HG03139 (cell line): ENCODE results near the gene SLC16A5.
"Not testable (repeated sequence)": the region's sequence is repeated elsewhere in the genome, so short reads cannot be mapped to it uniquely, and the experiment has no call there.

ENCODE experiments used
- ATAC-seq: cut with Tn5 transposase; IDR thresholded peaks from one replicate; pipeline ENCODE4 v1.9.1; 2021; ENCODE audit not compliant: unreplicated experiment

Gene SLC16A5

DNA sequence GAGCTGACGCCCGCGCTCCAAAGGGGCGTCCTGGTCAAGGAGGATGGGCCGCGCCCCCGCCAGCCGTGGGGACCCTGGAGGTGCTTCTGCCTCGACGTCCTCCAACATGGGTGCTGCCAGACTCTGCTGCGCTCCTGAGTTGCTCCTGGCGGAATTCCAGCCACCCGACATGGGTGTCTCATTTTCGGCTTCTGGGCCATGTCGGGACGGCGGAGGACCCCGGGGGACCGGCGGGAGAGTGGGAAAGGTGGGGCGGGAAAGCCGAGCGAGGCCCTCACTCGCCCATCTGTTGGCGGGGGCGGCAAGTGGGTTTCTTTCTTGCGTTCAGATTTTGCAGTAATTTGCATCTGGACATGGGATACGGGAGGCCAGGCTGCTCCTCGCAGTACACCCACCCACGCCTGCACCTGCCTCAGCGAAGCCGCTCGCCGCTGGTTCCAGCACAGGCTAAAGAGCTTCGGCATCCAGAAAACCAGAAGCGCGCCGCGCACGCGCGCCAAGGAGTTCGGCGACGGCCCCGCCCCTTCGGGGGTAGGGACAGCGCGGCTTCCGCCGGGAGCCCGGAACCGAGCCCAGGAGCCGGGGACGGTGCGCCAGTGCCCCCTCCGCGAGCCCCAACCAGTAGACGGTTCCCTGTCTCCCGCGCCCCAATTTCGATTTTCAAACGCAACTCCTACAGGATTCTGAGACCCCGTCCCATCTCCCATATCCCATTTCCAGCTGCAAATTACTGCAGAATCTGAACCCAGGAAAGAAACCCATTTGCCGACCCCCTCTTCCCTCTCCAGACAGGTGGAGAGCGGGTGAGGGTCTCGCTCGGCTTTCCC lies 21.9 kb downstream of the SLC16A5 start, which contains the start of gene ARMC7:
ARMC7 (plus strand) TSS at position 563 of the 827 bp plus-strand sequence. CDS start 320 bp downstream, outside the sequence.
- ATAC-seq = peak; percentile 53

DNA sequence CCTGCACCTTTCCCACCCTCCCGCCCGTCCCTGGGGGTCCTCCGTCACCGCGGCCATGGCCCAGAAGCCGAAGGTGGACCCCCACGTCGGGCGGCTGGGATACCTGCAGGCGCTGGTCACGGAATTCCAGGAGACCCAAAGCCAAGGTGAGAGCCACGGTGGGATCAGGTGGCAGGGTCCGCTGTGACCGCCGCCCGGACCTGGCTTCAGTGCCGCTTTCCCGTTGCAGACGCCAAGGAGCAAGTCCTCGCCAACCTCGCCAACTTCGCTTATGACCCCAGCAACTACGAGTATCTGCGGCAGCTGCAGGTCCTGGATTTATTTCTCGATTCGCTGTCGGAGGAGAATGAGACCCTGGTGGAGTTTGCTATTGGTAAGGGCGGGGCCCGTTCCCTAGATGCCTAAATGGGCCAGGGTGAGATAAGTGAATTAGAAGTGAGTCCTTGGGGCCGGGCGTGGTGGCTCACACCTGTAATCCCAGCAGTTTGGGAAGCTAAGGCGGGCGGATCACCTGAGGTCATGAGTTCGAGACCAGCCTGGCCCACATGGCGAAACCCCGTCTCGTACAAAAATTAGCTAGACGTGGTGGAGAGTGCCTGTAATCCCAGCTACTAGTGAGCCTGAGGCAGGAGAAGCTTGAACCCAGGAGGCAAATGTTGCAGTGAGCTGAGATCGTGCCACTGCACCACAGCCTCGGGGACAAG lies 22.6 kb downstream of the SLC16A5 start:
- ATAC-seq = no peak

DNA sequence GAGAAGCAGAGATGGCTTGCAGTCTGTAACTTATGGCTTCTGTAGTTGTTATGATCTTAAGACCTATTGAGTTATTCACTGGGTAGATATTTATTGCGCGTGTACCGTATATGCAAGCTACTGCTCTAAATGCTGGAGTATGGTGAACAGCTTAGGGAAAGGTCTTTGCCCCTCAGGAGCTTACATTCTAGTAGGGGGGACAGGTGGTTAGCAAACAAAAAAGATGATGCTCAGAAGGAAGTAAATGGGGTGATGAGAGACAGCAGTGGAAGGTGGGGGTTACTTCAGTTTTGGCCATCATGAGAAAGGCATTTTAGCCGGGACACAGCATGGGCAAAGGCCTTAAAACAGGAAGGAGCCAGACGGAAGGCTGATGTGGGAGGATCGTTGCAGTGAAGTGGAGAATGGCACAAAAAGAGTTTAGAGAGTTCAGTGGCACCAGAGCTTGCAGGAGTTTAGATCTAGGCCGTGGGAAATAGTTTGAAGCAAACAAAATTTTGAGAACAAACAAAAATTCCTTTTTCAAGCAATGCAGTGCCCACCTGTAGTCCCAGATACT lies 24.1 kb downstream of the SLC16A5 start:
- ATAC-seq = no peak

DNA sequence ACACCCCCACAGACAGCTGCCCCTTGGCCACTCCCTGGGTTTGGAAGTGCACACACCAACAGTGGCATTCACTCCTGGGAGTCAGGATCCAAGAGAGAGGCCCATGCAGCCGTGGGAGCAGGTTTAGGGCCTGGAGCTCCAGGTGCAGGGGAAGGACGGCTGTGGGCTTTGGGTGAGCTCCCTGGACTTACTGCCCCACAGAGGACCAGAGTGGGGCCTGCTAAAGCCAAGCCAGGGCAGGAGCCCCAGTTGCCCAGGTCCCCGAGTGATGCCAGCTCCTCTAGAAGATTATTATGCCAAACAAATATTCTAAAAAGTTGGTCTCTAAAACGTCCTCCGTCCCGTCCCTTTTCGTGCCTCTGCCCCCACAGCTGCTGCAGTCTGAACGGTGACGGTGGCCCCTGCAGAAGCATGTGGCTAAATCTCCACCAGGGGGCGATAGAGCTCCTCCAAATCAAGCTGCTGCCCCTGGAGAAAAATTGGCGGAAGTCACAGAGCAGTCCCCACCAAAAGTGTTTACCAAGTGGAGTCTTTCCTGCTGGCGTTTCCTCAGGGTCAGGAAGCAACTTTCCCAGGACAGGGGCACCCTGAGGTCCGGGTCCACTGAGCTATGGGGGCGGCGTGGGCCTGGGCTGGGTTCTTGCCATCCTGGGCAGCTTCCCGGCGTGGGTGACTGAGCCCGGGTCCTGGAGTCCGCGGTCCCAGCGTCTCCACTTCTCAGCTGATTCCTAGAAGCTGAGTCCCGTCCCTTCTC lies 26.2 kb downstream of the SLC16A5 start:
- ATAC-seq = peak; percentile 39

DNA sequence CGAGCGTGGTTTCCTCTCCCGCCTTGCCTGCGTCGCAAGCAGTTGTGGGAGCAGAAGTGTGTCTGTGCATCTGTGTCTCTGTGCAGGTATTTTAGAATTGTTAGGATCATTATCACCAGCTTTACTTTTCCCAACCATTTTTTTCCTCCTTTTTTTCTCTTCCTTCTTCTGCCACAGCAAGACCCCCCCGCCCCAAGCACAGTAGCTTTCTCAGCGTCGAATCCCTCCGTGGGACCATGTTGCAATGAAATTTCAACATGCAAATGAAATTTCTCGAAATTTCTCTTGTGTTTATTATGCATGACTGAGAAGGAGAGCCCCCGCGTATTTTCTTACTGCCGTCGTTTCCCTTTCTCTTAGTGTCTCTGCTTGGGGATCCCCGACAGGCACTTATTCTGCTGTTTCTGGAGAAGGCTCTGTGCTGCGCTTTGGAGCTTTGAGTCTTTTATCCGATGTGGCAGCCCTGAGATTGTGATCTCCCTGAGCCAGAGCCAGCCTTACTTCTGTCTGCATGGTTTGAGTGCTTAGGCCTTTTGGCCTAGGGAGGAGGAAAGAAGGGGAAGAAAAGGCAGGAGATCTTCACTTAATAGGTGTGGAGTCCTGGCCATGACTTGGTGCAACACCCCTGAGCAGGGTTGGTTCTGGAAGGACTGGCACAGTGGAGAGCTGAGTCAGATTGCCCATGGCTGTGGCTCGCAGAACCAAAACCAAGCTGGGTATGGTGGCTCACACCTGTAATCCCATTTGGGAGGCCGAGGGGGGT lies 27.0 kb downstream of the SLC16A5 start:
- no peak for ATAC-seq

DNA sequence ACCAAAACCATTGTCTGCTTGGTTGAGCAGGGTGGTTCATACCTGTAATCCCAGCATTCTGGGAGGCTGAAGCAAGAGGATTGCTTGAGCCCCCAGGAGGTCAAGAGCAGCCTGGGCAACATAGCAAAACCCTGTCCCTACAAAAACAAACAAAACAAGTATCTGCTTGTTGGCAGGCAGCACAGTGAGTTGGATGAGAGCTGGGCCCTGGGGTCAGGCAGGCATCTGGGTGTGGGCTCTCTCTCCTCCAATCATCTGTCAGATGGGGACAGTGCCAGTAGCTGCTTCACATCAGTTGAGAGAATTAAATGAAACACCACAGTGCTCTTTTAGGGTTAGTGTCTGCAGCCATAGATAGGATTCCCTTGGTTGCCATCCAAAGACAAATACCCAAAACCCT lies 27.8 kb downstream of the SLC16A5 start:
- no peak for ATAC-seq

DNA sequence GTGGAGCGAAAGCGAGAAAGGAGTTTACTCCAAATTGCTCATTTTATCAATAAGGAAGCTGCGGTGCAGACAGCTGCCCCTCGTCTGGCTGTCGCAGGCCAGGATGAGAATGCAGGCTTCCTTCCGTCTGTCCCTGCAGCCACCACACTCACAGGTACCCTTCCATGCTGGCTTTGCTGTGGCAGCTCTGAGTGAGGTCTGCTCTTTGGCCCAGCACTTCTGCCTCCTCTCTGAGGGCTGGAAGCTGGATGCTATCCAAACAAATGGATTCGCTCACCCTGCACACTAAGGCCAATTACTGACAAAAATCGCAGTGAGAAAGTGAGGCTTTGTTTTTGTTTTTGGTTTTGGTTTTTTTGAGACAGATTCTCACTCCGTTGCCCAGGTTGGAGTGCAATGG lies 29.0 kb downstream of the SLC16A5 start:
- ATAC-seq = no peak

DNA sequence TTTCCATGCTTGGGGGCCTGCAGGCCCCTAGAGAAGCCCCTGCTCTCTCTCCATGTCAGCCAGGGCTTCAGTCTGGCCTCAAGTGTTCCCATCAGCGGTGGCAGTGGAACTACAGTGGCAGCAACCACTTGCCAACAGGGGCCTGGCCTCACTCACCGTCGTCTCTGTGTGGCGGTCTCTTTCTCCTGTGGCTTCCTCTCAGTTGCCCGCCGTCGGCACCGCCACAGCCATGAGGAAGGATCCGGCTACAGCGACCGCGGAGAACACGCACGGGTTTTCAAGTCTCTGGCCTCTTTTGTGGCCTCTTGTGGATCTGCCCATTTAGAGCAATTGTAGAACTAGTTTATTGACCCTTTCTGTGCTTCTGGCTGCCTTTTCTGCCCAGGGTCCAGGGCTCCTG lies 30.6 kb downstream of the SLC16A5 start:
- no peak for ATAC-seq

DNA sequence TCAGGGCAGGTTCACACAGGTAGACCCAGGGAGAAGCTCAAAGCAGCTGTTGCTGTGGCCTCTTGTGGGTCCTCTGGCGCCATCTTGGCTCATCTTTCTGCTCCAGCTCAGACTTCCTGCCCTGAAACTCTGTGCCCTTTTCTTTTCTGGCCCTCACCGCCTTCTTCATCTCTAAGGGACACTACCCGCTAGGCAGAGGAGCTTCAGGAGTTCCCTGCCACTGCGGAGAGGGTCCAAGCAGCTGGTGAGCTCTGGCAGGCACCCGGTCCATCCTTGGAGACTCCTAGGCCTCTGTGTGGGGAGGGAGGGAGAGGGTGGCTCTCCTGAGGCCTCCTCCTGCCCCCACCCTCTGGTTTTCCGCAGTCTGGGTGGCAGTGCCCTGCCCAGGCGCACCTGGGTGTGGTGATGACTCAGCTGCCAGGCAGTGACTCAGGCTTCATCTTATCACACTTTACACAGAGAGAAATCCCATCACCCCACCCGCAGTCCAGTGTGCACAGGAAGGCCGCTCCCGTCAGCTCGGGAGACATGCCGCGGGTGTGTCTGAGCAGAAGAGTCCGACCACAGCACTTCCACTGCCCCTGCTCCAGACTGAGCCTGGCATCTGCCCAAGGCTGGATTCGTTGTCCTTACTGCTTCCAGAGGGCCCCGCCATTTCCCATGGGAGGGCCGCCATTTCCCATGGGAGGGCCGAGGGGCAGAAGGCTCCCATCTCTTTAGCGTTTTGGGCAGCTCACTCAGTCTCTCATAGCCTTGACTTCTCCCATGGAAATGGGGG lies 36.5 kb downstream of the SLC16A5 start:
- ATAC-seq = no peak

DNA sequence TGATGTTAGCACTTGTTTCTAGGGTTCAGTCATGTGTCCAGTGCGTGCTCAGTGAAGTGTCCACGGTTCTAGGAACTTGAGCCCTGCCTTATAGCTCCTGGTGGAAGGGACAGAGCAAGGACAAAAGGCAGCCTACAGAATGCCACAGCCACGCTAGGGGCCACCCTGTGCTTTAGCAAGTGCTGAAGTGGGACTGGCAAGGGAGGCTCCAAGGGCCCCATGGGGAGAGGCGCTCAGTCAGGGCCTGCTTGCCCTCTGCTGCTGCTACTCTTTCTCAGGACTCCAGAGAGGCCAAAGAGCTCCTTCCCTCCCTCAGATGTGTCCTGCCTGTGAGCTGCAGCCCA lies 37.0 kb downstream of the SLC16A5 start:
- no peak for ATAC-seq

DNA sequence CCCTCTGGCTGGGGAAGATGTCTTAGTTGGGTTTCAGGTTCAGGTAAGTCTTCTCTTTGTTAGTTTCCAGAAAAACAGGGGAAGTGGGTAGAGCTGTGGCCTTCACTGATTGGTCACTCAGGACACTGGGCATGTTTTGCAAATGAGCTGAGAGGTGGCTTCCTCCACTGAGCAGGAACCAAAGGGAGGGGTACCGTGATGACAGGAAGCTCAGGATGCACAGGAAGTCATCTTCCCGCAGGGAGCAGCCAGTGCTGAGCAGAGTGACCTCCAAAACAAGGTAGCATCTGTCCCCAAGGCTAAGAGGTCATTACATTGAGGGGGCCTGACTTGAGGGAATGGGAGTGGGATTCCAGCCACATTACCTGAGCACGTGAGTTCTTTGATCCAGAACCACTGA lies 38.2 kb downstream of the SLC16A5 start:
- ATAC-seq = no peak

DNA sequence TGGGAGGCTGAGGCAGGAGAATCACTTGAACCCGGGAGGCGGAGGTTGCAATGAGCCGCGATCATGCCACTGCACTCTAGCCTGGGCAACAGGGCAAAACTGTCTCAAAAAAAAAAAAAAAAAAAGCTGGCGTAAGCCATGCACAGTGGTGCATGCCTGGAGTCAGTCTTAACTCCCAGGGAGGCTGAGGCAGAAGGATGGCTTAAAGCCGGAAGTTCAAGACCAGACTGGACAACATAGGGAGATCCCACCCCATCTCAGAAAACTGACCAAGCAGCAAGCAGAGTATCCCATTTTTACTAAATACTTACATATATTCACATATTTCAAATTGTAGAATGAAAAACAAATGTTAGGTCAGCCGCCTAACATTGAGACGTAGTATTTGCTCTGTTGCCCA lies 39.2 kb downstream of the SLC16A5 start:
- ATAC-seq = no peak

DNA sequence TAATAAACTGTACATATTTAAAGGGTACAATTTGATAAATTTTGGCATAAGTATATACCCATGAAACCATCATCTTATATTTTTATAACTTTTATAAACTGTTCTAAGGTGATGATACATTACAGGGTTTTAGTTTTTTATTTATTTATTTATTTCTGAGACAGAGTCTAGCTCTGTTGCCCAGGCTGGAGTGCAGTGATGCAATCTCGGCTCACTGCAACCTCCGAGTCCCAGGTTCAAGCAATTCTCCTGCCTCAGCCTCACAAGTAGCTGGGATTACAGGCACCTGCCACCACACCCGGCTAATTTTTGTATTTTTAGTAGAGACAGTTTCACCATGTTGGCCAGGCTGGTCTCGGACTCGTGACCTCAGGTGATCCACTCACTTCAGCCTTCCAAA lies 40.2 kb downstream of the SLC16A5 start:
- not testable (repeated sequence) for ATAC-seq

DNA sequence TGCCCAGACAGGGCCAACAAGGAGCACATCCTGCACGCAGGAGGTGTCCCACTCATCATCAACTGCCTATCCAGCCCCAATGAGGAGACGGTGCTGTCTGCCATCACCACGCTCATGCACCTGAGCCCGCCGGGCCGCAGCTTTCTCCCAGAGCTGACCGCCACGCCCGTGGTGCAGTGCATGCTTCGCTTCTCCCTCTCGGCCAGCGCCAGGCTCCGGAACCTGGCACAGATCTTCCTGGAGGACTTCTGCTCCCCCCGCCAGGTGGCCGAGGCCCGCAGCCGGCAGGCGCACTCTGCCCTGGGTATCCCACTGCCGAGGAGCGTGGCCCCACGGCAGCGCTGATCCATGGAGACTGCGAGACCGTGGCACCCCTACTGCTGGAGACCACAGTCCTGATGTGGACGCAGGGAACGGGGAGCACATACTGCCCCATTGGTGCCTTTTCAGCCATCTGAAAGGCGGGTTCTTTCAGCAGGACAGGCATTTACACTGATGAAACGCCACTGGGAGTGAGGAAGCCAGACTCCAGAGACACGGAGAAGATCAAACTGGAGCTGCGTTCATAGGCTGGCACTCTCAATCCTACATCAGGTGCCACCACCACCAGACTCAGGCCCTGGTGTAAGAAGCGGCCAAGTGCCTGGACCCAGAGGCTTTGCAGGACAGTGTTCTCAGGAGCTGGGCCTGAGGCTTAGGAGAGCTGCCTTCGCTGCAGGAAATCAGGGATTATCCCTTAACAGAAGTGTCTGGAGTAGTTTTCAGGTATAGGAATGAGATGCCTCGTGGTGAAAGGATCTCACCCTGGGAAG lies 41.1 kb downstream of the SLC16A5 start:
- ATAC-seq = no peak

DNA sequence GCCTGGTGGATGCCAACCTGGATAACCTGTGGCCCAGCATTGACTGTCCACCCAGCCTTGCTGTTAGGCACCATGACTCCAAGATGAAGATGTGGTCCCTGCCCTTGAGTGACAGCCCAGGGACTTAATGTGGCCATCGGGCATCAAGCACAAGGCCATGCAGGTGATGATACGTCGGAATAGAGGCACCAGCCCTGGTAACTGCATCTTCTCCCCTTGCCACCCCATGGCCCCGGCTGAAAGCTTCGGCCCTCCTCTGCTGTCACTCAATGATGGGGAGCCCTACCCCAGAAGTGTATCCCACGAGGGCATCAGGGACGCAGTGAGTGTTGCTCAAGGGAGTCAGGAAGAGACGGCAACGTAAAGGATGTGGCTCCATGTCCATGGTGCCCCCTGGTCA lies 41.8 kb downstream of the SLC16A5 start:
- no peak for ATAC-seq

DNA sequence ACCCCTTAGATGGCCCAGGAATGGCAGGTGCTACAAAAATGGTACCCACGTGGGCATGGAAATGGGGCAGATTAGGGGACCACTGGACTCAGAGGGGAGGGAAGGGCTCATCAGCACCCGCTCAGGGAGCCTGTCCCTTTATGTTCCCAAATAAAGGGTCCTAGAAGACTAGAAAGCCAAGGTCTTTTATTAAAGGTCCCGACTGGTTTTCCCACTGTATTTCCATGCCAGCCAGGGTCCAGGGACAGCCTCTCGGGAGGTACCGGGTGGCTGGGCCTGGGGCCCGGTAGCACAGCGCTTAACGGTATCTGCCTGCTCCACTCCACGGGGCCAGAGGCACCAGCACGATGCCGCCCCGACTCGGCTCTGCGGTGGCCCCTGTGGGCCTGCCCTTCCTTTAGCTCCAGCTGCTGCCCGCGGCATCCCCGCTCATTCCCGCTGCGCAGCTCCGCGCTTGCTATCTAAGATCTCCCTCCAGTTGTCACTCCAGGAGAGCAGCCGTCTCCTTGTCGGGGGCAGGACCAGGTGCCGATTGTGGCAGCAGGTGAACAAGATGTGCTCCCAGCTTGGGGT lies 42.4 kb downstream of the SLC16A5 start:
- ATAC-seq = no peak

DNA sequence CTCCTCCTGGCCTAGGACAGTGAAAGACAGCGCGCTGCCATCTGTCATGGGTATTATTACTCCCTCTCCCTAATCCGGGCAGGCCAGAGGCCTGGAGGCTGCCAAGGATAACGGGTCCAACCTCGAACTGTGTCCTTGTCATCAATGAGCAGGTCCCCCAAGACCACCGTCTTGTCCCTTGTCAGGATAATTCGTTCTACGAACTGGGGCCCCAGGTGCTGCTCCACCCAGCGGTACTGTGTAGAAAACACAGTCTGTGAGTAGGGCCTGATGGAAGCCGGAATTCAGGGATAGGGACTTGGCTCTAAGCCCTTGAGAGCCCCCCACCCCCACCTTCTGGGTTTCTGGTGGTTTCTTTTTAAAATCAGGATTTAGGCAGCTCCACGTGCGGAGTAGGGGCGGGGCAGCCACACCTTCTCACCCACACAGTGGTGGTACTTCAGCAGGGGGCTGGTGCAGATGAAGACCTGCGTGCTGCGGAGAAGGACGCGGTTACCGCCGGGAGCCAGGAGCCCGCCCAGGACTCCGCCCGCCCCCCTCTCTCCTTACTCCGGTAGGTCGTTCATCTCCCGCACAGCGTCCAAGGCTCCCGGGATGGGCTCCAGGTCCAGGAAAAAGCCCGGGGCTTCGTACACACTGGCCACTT lies 43.0 kb downstream of the SLC16A5 start:
- ATAC-seq = no peak

DNA sequence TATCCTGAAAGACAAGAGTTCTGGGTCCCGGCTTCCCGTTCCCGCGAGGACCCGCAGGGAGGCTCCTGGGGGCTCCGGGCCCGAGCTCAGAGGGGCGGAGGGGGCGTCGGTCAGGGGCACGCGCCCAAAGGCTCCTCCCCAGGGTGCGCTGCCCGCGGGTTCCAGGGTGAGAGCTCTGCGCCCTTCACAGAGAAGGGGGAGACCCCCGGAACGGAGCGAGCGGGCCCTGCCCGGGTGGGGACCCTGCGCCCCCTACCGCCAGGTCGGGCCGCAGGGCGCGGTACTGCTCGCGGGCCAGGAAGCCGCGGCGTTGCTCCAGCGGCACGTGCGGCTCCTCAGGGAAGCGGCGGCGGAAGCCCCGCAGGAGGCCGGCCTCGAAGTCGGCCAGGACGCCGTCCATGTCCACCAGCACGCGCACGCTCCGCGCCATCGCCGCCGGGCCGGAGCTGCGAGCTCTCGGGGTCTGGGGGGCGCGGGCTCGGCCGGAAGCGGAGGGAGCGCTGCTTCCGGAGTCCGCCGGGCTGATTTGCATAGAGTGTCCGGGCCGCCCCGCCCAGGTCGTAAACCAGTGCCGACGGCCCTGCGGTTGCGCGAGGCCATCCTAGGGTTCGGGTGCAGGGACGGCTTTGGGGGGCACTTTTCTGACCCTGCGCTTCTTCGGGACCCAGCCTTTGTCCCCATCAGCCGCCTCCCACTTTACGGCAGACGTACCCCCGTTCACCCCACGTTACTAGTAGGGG lies 43.7 kb downstream of the SLC16A5 start, which contains the start of gene NT5C:
NT5C (minus strand) TSS at position 465 of the 740 bp plus-strand sequence; CDS start at position 430, 35 bp downstream.
- ATAC-seq = peak; percentile 76
